IPS-11a (cell line): Measurements from ENCODE around the gene EXOC5.

Experiments
- H3K4me3 ChIP-seq: one replicate; pipeline ENCODE4 v1.5.1; 2013; ENCODE audit warnings: low read depth, low read length, control low read depth

EXOC5 gene

DNA sequence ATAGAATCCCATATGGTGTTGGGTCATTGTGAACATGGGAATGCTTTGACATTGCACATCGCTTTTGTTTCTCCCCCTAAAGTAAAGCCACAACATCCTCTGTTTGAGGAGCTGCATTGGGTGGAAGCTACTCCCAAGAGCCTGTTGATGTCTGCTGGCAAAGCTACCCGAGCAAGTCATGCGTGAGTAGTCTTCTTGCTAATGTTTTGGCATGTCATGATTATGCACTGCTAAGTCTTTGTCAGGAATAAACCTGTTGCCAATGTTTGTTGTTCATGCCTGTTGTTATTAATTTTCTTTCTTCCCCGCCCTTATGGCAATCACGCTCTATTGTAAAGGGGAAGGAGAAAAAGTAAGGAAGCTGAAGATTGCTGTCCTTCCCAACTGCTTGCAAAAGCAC, 97.3 kb downstream of the EXOC5 start:
- no peak overlapping the region for H3K4me3 ChIP-seq

DNA sequence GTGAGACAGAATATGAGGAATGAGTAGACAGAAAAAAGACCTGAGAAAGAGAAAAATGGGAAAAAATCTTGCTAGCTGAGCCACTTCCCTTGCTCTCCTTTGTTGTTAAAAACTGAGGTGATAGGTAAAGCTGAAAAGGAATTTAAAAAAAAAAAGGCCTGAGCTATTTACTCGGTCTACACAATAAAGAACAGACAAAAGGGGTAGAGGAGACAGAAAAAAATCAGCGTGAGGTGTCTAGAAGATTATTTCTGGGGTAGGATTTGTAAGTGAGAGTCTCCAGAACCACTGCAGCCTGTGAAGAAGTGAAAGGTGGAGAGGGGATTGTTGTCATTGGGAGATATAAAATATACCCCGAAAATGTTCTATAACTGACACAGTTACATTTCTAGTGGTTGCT, 98.8 kb downstream of the EXOC5 start:
- no peak overlapping the region for H3K4me3 ChIP-seq

DNA sequence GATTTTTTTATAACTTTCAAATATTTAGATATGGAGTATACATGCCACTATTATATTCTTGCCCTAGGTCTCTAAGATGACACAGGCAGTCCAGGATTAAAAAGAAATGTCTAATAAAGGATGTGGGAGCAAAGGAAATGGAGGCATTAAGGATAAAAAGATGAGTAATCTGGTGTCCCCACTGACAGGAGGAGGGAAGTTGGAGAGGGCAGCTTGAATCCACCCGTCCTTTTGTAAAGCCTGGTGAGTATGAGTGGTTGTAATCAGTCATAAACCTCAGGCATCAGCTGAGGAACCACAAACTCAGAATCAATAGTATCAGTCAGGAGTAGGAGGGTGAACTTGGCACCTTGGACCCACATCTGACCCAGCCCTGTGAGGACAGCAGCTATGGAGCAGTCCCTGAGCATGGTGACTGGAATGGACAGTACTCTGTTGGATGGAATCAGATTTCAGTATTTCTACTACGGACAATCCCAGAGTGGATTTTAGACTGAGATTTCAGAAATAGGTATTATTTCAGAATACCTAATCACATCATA, 100.5 kb downstream of the EXOC5 start:
- no peak overlapping the region for H3K4me3 ChIP-seq

DNA sequence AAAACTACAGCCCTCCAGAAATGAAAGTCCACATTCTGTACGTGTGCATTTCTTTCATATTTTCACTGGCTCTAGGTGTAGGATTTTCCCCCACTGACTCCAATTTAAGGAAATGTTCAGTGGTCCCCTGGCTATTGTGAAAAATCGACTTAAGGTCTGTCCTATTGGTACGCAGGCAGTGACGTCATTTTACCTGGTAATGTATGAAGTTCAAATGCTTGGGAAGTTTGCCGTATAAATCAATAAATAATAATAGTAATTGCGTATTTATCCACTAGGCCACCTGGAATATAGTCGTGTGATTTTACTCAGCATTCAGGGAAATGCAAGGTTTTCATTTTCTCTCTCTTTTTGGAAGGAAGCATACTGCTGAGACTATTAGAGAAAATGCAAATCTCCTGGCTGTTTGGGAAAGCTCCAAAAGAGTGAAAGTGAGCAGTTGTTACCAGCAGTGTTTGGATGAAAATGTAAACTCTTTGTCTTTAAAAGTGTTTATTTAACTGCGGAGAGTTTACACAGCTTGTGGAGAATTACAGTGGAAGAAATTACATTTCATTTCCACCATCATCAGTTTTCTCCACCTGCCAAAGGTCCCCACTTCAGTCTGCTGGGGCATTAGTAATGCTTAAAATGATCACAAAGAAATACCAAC, 107.0 kb downstream of the EXOC5 start:
- H3K4me3 ChIP-seq = no peak overlapping the region

DNA sequence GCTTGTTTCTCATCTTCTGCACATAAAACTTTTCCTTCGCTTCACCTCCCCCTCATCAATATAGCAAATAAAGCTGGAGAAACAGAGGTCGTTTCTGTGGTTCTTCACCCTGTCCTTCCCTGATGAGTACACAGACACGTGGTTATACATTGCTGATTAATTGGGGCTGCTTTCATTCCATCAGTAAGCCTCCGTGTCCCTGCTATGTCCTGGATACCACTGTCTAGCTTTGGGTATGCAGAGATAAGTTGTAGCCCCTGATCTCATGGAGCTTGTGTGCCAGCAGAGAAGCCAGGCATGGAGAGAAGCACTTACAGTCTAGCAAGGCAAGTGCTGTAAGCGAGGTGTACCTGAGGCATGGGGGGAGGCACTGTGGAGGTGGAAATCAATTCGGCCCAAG, 108.4 kb downstream of the EXOC5 start:
- no peak overlapping the region for H3K4me3 ChIP-seq

DNA sequence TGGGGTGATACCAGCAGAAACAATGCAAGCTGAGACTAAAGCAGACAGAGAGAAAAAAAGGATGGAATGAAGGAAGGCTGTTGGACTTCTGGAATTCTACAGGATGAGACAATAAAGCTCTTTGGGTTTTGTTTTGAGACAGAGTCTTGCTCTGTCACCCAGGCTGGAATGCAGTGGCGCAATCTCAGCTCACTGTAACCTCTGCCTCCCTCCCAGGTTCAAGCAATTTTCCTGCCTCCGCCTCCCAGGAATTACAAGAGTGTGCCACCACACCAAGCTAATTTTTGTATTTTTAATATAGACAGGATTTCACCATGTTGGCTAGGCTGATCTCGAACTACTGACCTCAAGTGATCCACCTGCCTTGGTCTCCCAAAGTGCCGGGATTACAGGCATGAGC, 115.4 kb downstream of the EXOC5 start:
- H3K4me3 ChIP-seq = no peak overlapping the region
